ENCODE results near the gene GFOD2. TPM values are rescaled to one million over a fixed set of nuclear protein-coding genes. Genes with fewer than 3 reads are reported as not detected.

The GFOD2 gene
- total and polyA plus RNA-seq, 2 of the 13 experiments (the other 11 are each of a cell fraction or from before 2014, with no cell fraction given): 11.1 to 17.2 TPM

- no peak for TF ChIP-seq ZNF260 (CRISPR knock-in tag; IDR thresholded peaks at IDR 0.05; ENCODE audit: borderline replicate concordance, low read depth)
- no peak for TF ChIP-seq SP1 (IDR thresholded peaks at IDR 0.05)
- no peak for TF ChIP-seq SP1 (CRISPR knock-in tag; IDR thresholded peaks at IDR 0.05)
- TF ChIP-seq SNAPC5 (CRISPR knock-in tag; IDR thresholded peaks at IDR 0.05; ENCODE audit: borderline replicate concordance): no peak
- TF ChIP-seq E2F1 (CRISPR knock-in tag; IDR thresholded peaks at IDR 0.05): no peak
- TF ChIP-seq SIX4 (CRISPR knock-in tag; IDR thresholded peaks at IDR 0.05): no peak; the same call in 1 of the 2 replicates
- TF ChIP-seq PCBP2 (optimal IDR thresholded peaks at IDR 0.05; ENCODE audit: low read depth, low read length, poor library complexity, severe bottlenecking): no peak
- TF ChIP-seq NFE2 (CRISPR knock-in tag; IDR thresholded peaks at IDR 0.05): no peak
- no peak for TF ChIP-seq YY1 (IDR thresholded peaks at IDR 0.05; ENCODE audit: insufficient read depth, insufficient replicate concordance, low read depth, low read length)
- no peak for TF ChIP-seq ZNF512B (CRISPR knock-in tag; IDR thresholded peaks at IDR 0.05; ENCODE audit: borderline replicate concordance)
- no peak for TF ChIP-seq BCLAF1 (IDR thresholded peaks at IDR 0.05)
- TF ChIP-seq KDM5B (CRISPR knock-in tag; IDR thresholded peaks at IDR 0.05; ENCODE audit: borderline replicate concordance): peak; percentile 37; the same call in 1 of the 2 replicates
- TF ChIP-seq SKIL (CRISPR knock-in tag; IDR thresholded peaks at IDR 0.05; ENCODE audit: borderline replicate concordance): no peak
- no peak for TF ChIP-seq KAT7 (CRISPR knock-in tag; IDR thresholded peaks at IDR 0.05; ENCODE audit: borderline replicate concordance)
- TF ChIP-seq ZNF576 (CRISPR knock-in tag; IDR thresholded peaks at IDR 0.05): no peak
- TF ChIP-seq POLR2AphosphoS2 (IDR thresholded peaks at IDR 0.05; ENCODE audit: low read depth, low read length): no peak
- TF ChIP-seq ZNF558 (CRISPR knock-in tag; IDR thresholded peaks at IDR 0.05; ENCODE audit: borderline replicate concordance): no peak; the same call in 1 of the 2 replicates
- TF ChIP-seq ZNF276 (CRISPR knock-in tag; IDR thresholded peaks at IDR 0.05; ENCODE audit: low read depth): no peak
Observed at GRCh38 chr16:67652578-67653127, 66.5 kb downstream of the GFOD2 start (continued).
